Adrenal gland (tissue), 12 donors: ENCODE measurements around the gene SMYD2. TPM values are rescaled to one million over a fixed set of nuclear protein-coding genes. Genes with fewer than 3 reads are reported as not detected.

Experiments used
- DNase-seq, 7 donors: peaks; one replicate each; pipeline ENCODE4 v3.0.0-alpha.2; 2019 to 2020
- H3K27ac ChIP-seq, 5 donors: fragments of 200-600 bp; sonication (generic) in 4 of 5; 1 replicate in 3 of 5; 2 replicates in 2 of 5; pipeline versions ENCODE4 v1.5.1 to v1.8.0; 2016 to 2020; ENCODE audit warnings: mild to moderate bottlenecking in 1 of 5
- H3K27me3 ChIP-seq: fragments of 200-600 bp; 2 replicates; pipeline ENCODE4 v1.8.0; 2021
- H3K36me3 ChIP-seq, 2 donors: fragments of 200-600 bp; replicated peaks in 1 of 2; 1 replicate in 1 of 2; 2 replicates in 1 of 2; pipeline versions ENCODE4 v1.5.1 to v1.8.0; 2018 to 2022
- H3K4me1 ChIP-seq, 2 donors: fragments of 200-600 bp; replicated peaks in 1 of 2; 1 replicate in 1 of 2; 2 replicates in 1 of 2; pipeline versions ENCODE4 v1.5.1 to v1.8.0; 2018 to 2021
- H3K4me3 ChIP-seq, 4 donors: fragments of 200-600 bp; sonication (generic) in 3 of 4; one replicate each; pipeline ENCODE4 v1.5.1; 2016 to 2018
- H3K9me3 ChIP-seq, 3 donors: fragments of 200-600 bp; sonication (generic) in 1 of 3; replicated peaks in 1 of 3; 1 replicate in 2 of 3; 2 replicates in 1 of 3; pipeline versions ENCODE4 v1.5.1 to v1.8.0; 2016 to 2021
- POLR2A ChIP-seq, 2 donors: fragments of 450-650 bp; IDR thresholded peaks; one replicate each; pipeline ENCODE4 v1.6.1; 2017; ENCODE audit warnings: antibody characterized with exemption in 2 of 2, mild to moderate bottlenecking in 2 of 2, moderate library complexity in 1 of 2
- whole genome bisulfite sequencing, 4 donors: extraction: QIAGEN DNeasy Blood & Tissue Kit in 2 of 4; methylation state at CpG; one replicate each; pipeline versions ENCODE4 v1.1.5 to v1.1.7; 2013 to 2017; 5-methylcytosine and 5-hydroxymethylcytosine counted together
- intact Hi-C, 2 donors: fragments of 100-400 bp; cut with DNase I; formaldehyde crosslinking; loops; one replicate each; pipeline versions ENCODE4 v1.14.1 to v1.15.0; 2022 to 2023
- polyA plus RNA-seq, 3 donors: library from polyadenylated mRNA; stranded (reverse); fragments of 200-250 nt in 2 of 3; fragments of 350-450 nt in 1 of 3; fragmentation: Illumina TruSeq in 1 of 3; extraction: RNeasy Lipid Tissue Mini Kit (QIAGEN cat#74804) in 1 of 3; gene quantifications; one replicate each; pipeline ENCODE4 v1.2.3, GENCODE V29; 2013 to 2014
- total RNA-seq, 9 donors: library from RNA; depleted of rRNA in 4 of 9; stranded (reverse); fragments of >200 nt in 4 of 9; fragments of 120-200 nt in 1 of 9; fragmentation: NEBNext Ultra II Directional in 1 of 9; extraction: Animal tissue kit (Norgen Biotek cat#: 25700) in 1 of 9; gene quantifications; one replicate each; pipeline versions ENCODE4 v1.1.0 to v1.2.4, GENCODE V29; 2013 to 2023
- TF ChIP-seq, protein P1 (sequence below), 6 experiments: fragments of 450-650 bp in 4 of 6; fragments of 200-600 bp in 2 of 6; sonication (generic) in 1 of 6; IDR thresholded peaks; 1 replicate in 5 of 6; 2 replicates in 1 of 6; pipeline versions ENCODE4 v1.5.1 to v1.8.0; 2016 to 2021; ENCODE audit warnings: antibody characterized with exemption in 6 of 6, mild to moderate bottlenecking in 2 of 6, moderate library complexity in 1 of 6
- donor health status: healthy with polysubstance abuse.
- donor health status: Bipolar disorder and iron deficiency.
- donor health status: DM: yes; HTN: yes; CAD: no.
- donor health status: DM: no; HTN: no; CAD: no.
- donor health status: DM: no; HTN: no; CAD: no.
- donor health status: DM: yes; HTN: yes; CAD: no.

SMYD2 gene
- total and polyA plus RNA-seq, 12 donors: 11.4 to 67.9 (median 23.2) TPM

GRCh38 chr1:214236477-214236876 lies 44.5 kb upstream of the SMYD2 start:
- TF ChIP-seq, protein P1, sequence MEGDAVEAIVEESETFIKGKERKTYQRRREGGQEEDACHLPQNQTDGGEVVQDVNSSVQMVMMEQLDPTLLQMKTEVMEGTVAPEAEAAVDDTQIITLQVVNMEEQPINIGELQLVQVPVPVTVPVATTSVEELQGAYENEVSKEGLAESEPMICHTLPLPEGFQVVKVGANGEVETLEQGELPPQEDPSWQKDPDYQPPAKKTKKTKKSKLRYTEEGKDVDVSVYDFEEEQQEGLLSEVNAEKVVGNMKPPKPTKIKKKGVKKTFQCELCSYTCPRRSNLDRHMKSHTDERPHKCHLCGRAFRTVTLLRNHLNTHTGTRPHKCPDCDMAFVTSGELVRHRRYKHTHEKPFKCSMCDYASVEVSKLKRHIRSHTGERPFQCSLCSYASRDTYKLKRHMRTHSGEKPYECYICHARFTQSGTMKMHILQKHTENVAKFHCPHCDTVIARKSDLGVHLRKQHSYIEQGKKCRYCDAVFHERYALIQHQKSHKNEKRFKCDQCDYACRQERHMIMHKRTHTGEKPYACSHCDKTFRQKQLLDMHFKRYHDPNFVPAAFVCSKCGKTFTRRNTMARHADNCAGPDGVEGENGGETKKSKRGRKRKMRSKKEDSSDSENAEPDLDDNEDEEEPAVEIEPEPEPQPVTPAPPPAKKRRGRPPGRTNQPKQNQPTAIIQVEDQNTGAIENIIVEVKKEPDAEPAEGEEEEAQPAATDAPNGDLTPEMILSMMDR (IDR thresholded peaks at IDR 0.05): no peak
- TF ChIP-seq POLR2A (IDR thresholded peaks at IDR 0.05): no peak
- DNase-seq: no peak
- H3K27me3 ChIP-seq: no peaks in the 10 kb centered on the region
- H3K4me1 ChIP-seq: no peaks in the 10 kb centered on the region
- no peaks in the 10 kb centered on the region for H3K36me3 ChIP-seq
- intact Hi-C loops: no loop called here
- no peaks in the 10 kb centered on the region for H3K9me3 ChIP-seq
- 43 to 67% (median 45%) methylated on average over 2 of the region's 2 CpGs for WGBS, 4 donors
- H3K27ac ChIP-seq: no peak overlapping the region
- no peak overlapping the region for H3K4me3 ChIP-seq

GRCh38 chr1:214241060-214241459 lies 39.9 kb upstream of the SMYD2 start:
- 70 to 76% (median 73%) methylated on average over 7 of the region's 7 CpGs for WGBS, 4 donors
- H3K36me3 ChIP-seq: no peaks in the 10 kb centered on the region
- H3K4me3 ChIP-seq: no peak overlapping the region
- TF ChIP-seq POLR2A (IDR thresholded peaks at IDR 0.05): no peak
- TF ChIP-seq, protein P1 (IDR thresholded peaks at IDR 0.05): no peak
- no peaks in the 10 kb centered on the region for H3K9me3 ChIP-seq
- no peak for DNase-seq
- intact Hi-C loops: no loop called here
- H3K27ac ChIP-seq: no peak overlapping the region
- H3K4me1 ChIP-seq: no peaks in the 10 kb centered on the region
- no peaks in the 10 kb centered on the region for H3K27me3 ChIP-seq

- Histone ChIP-seq H3K4me1 (no peaks in the 10 kb centered on the region), H3K9me3 (no peaks in the 10 kb centered on the region), H3K4me3 (no peak overlapping the region), H3K27ac (no peak overlapping the region), H3K27me3 (no peaks in the 10 kb centered on the region), H3K36me3 (no peaks in the 10 kb centered on the region)
- 92 to 95% (median 94%) methylated on average over 20 of the region's 20 CpGs for WGBS, 4 donors
- intact Hi-C loops: no loop called here
- DNase-seq: no peak
- TF ChIP-seq POLR2A (IDR thresholded peaks at IDR 0.05): no peak
- TF ChIP-seq, protein P1 (IDR thresholded peaks at IDR 0.05): no peak
Measured at GRCh38 chr1:214244252-214244651, 36.7 kb upstream of the SMYD2 start.

- TF ChIP-seq POLR2A (IDR thresholded peaks at IDR 0.05): no peak
- TF ChIP-seq, protein P1 (IDR thresholded peaks at IDR 0.05): no peak
Measured at GRCh38 chr1:214244841-214245240, 36.1 kb upstream of the SMYD2 start.

More at GRCh38 chr1:214244841-214245240, 36.1 kb upstream of the SMYD2 start:
- intact Hi-C loops: no loop called here
- no peaks in the 10 kb centered on the region for H3K36me3 ChIP-seq
- 68 to 85% (median 75%) methylated on average over 2 of the region's 2 CpGs for WGBS, 4 donors
- no peak for DNase-seq
- no peak overlapping the region for H3K27ac ChIP-seq
- no peaks in the 10 kb centered on the region for H3K27me3 ChIP-seq
- H3K9me3 ChIP-seq: no peaks in the 10 kb centered on the region
- H3K4me1 ChIP-seq: no peaks in the 10 kb centered on the region
- H3K4me3 ChIP-seq: no peak overlapping the region
